Measurements from ENCODE around the gene CES5A.
A peak's percentile ranks its signal among the peaks of the same experiment; 100 is the strongest.
"Not testable (repeated sequence)": the region's sequence is repeated elsewhere in the genome, so short reads cannot be mapped to it uniquely, and the experiment has no call there.

CES5A gene

GRCh38 chr16:55817236-55817912 lies 57.8 kb downstream of the CES5A start:
- DNase-seq, result no peak
- intact Hi-C loops (cut with DNase I; ENCODE audit: low total_unique reads), result no loop called here
- Histone ChIP-seq H3K36me3 (peaks cover 0 to 7% (median 0%) of the 10 kb centered on the region in 3 donors), H3K4me1 (no peaks in the 10 kb centered on the region), H3K27me3 (peaks cover 0 to 4% of the 10 kb centered on the region in 2 donors), H3K9me3 (no peaks in the 10 kb centered on the region), H3K27ac (no peak overlapping the region), H3K4me3 (no peak overlapping the region)
- TF ChIP-seq CTCF (IDR thresholded peaks at IDR 0.05), result no peak

GRCh38 chr16:55816222-55816621 lies 59.0 kb downstream of the CES5A start:
- intact Hi-C loops (cut with DNase I; ENCODE audit: low total_unique reads), result not testable (repeated sequence)

GRCh38 chr16:55815320-55815719 lies 59.9 kb downstream of the CES5A start:
- Histone ChIP-seq H3K36me3 (no peaks in the 10 kb centered on the region), H3K9me3 (no peaks in the 10 kb centered on the region), H3K27me3 (peaks cover 0 to 2% of the 10 kb centered on the region in 2 donors), H3K4me3 (no peak overlapping the region), H3K27ac (no peak overlapping the region), H3K4me1 (no peaks in the 10 kb centered on the region)
- intact Hi-C loops (cut with DNase I; ENCODE audit: low total_unique reads), result no loop called here
- no peak for DNase-seq
- TF ChIP-seq CTCF (IDR thresholded peaks at IDR 0.05), result no peak

More at GRCh38 chr16:55816222-55816621, 59.0 kb downstream of the CES5A start:
- H3K4me1 ChIP-seq, H3K27me3 ChIP-seq, DNase-seq, H3K9me3 ChIP-seq, H3K36me3 ChIP-seq, H3K27ac ChIP-seq, H3K4me3 ChIP-seq: not testable (repeated sequence)

GRCh38 chr16:55814174-55814573 lies 61.0 kb downstream of the CES5A start:
- DNase-seq; H3K4me3 ChIP-seq; H3K27ac ChIP-seq; H3K27me3 ChIP-seq; H3K4me1 ChIP-seq; H3K9me3 ChIP-seq; intact Hi-C loops (cut with DNase I; ENCODE audit: low total_unique reads); H3K36me3 ChIP-seq: not testable (repeated sequence)

GRCh38 chr16:55813730-55814129 lies 61.4 kb downstream of the CES5A start:
- H3K27ac ChIP-seq; H3K36me3 ChIP-seq; H3K27me3 ChIP-seq; H3K9me3 ChIP-seq; H3K4me3 ChIP-seq; H3K4me1 ChIP-seq; intact Hi-C loops (cut with DNase I; ENCODE audit: low total_unique reads): not testable (repeated sequence)
- DNase-seq, result peak in 1 of 2 donors; percentile 2

GRCh38 chr16:55812951-55813350 lies 62.2 kb downstream of the CES5A start:
- no peaks in the 10 kb centered on the region for H3K4me1 ChIP-seq
- H3K4me3 ChIP-seq, result no peak overlapping the region
- H3K9me3 ChIP-seq, result no peaks in the 10 kb centered on the region
- TF ChIP-seq CTCF (IDR thresholded peaks at IDR 0.05), result no peak
- peaks cover 0 to 2% of the 10 kb centered on the region in 2 donors for H3K27me3 ChIP-seq
- intact Hi-C loops (cut with DNase I; ENCODE audit: low total_unique reads), result no loop called here
- no peak overlapping the region for H3K27ac ChIP-seq
- no peak for DNase-seq
- no peaks in the 10 kb centered on the region for H3K36me3 ChIP-seq

- intact Hi-C loops (cut with DNase I; ENCODE audit: low total_unique reads), result no loop called here
- TF ChIP-seq CTCF (IDR thresholded peaks at IDR 0.05), result no peak
- peaks cover 0 to 2% of the 10 kb centered on the region in 2 donors for H3K27me3 ChIP-seq
- H3K9me3 ChIP-seq, result no peaks in the 10 kb centered on the region
- DNase-seq, result no peak
- no peak overlapping the region for H3K27ac ChIP-seq
- no peaks in the 10 kb centered on the region for H3K4me1 ChIP-seq
- no peak overlapping the region for H3K4me3 ChIP-seq
- H3K36me3 ChIP-seq, result no peaks in the 10 kb centered on the region
Measured at GRCh38 chr16:55811811-55812210, 63.4 kb downstream of the CES5A start.

Measured in tibial artery (tissue), 4 donors.